MM.1S (cell line): ENCODE measurements around the gene PHF21A.

Experiments used
- DNase-seq: peaks from one replicate; pipeline ENCODE4 v3.0.0-alpha.2; 2015
- H2AFZ ChIP-seq: fragments of 300-600 bp; sonication (generic); 2 replicates; pipeline ENCODE4 v1.6.0; 2016; ENCODE audit warnings: antibody characterized with exemption, low read length
- H3F3A ChIP-seq: fragments of 300-600 bp; sonication (generic); 2 replicates; pipeline ENCODE4 v1.6.1; 2016; ENCODE audit warnings: mild to moderate bottlenecking, antibody characterized with exemption, low read length, moderate library complexity, mixed read lengths; ENCODE audit not compliant: insufficient read depth
- H3K27ac ChIP-seq: fragments of 300-600 bp; sonication (generic); 2 replicates; pipeline ENCODE4 v1.5.1; 2016; ENCODE audit warnings: mild to moderate bottlenecking, low read length
- H3K27me3 ChIP-seq: fragments of 300-600 bp; sonication (generic); replicated peaks from 2 replicates; pipeline ENCODE4 v1.6.0; 2016; ENCODE audit warnings: low read length; ENCODE audit not compliant: insufficient read depth
- H3K36me3 ChIP-seq: fragments of 300-600 bp; sonication (generic); replicated peaks from 2 replicates; pipeline ENCODE4 v1.6.1; 2016; ENCODE audit warnings: mild to moderate bottlenecking, low read length, mixed read lengths; ENCODE audit not compliant: insufficient read depth
- H3K4me1 ChIP-seq: fragments of 300-600 bp; sonication (generic); 2 replicates; pipeline ENCODE4 v1.6.1; 2016; ENCODE audit warnings: low read length, mixed read lengths
- H3K4me2 ChIP-seq: fragments of 300-600 bp; sonication (generic); 2 replicates; pipeline ENCODE4 v1.6.0; 2016; ENCODE audit warnings: low read depth, low read length
- H3K4me3 ChIP-seq: fragments of 300-600 bp; sonication (generic); 2 replicates; pipeline ENCODE4 v1.5.1; 2016; ENCODE audit warnings: low read length, mixed read lengths
- H3K79me2 ChIP-seq: fragments of 300-600 bp; sonication (generic); 2 replicates; pipeline ENCODE4 v1.6.1; 2016; ENCODE audit warnings: mixed run types, low read length, mixed read lengths
- H3K9ac ChIP-seq: fragments of 300-600 bp; sonication (generic); 2 replicates; pipeline ENCODE4 v1.6.1; 2016; ENCODE audit warnings: low read length, mixed read lengths
- H3K9me2 ChIP-seq: fragments of 300-600 bp; sonication (generic); replicated peaks from 2 replicates; pipeline ENCODE4 v1.6.1; 2016; ENCODE audit warnings: mild to moderate bottlenecking, low read length, mixed read lengths; ENCODE audit not compliant: insufficient read depth
- H3K9me3 ChIP-seq: fragments of 300-600 bp; sonication (generic); replicated peaks from 2 replicates; pipeline ENCODE4 v1.6.1; 2016; ENCODE audit warnings: mild to moderate bottlenecking, low read length, mixed read lengths; ENCODE audit not compliant: insufficient read depth
- H4K20me1 ChIP-seq: fragments of 300-600 bp; sonication (generic); 2 replicates; pipeline ENCODE4 v1.6.1; 2016; ENCODE audit warnings: mild to moderate bottlenecking, low read length, moderate library complexity, mixed read lengths; ENCODE audit not compliant: insufficient read depth
- CTCF ChIP-seq: fragments of 300-600 bp; sonication (generic); IDR thresholded peaks from 2 replicates; pipeline ENCODE4 v1.5.1; 2016; ENCODE audit warnings: antibody characterized with exemption, low read length, mixed read lengths
- EZH2 ChIP-seq: fragments of 300-600 bp; sonication (generic); optimal IDR thresholded peaks from 2 replicates; pipeline ENCODE3; 2017; ENCODE audit warnings: low read depth, mild to moderate bottlenecking, antibody characterized with exemption, low read length, mixed read lengths
- EZH2phosphoT487 ChIP-seq: fragments of 300-600 bp; sonication (generic); IDR thresholded peaks from 2 replicates; pipeline ENCODE4 v1.6.1; 2018; ENCODE audit warnings: antibody characterized with exemption, low read length

PHF21A gene

GRCh38 chr11:46010100-46010499 is 111.2 kb downstream of the PHF21A start:
- no peaks in the 10 kb centered on the region for H4K20me1 ChIP-seq
- H3K4me2 ChIP-seq = no peak overlapping the region
- no peaks in the 10 kb centered on the region for H3K79me2 ChIP-seq
- no peaks in the 10 kb centered on the region for H3K36me3 ChIP-seq
- no peaks in the 10 kb centered on the region for H3F3A ChIP-seq
- no peak overlapping the region for H3K9ac ChIP-seq
- TF ChIP-seq EZH2phosphoT487 (no peak), EZH2 (no peak), CTCF (no peak)
- H3K4me1 ChIP-seq = no peaks in the 10 kb centered on the region
- H3K4me3 ChIP-seq = no peak overlapping the region
- H2AFZ ChIP-seq = no peak overlapping the region
- H3K27ac ChIP-seq = no peak overlapping the region
- no peak for DNase-seq
- no peaks in the 10 kb centered on the region for H3K27me3 ChIP-seq
- no peaks in the 10 kb centered on the region for H3K9me2 ChIP-seq
- no peaks in the 10 kb centered on the region for H3K9me3 ChIP-seq

- Histone ChIP-seq H3K79me2 (no peaks in the 10 kb centered on the region), H3K27ac (no peak overlapping the region), H3K9ac (no peak overlapping the region), H3K4me2 (no peak overlapping the region), H3K36me3 (no peaks in the 10 kb centered on the region), H3K9me3 (no peaks in the 10 kb centered on the region), H4K20me1 (no peaks in the 10 kb centered on the region), H3K9me2 (no peaks in the 10 kb centered on the region), H3K27me3 (no peaks in the 10 kb centered on the region), H3F3A (no peaks in the 10 kb centered on the region), H3K4me1 (no peaks in the 10 kb centered on the region), H3K4me3 (no peak overlapping the region), H2AFZ (no peak overlapping the region)
- DNase-seq = no peak
- TF ChIP-seq EZH2phosphoT487 (no peak), CTCF (no peak)
These were observed 111.6 kb downstream of the PHF21A start for GRCh38 chr11:46009647-46010046.

GRCh38 chr11:46006418-46007070 is 114.7 kb downstream of the PHF21A start:
- Histone ChIP-seq H2AFZ (no peak overlapping the region), H3F3A (no peaks in the 10 kb centered on the region), H3K9ac (no peak overlapping the region), H3K4me3 (no peak overlapping the region), H3K9me2 (no peaks in the 10 kb centered on the region), H3K4me2 (no peak overlapping the region), H3K27me3 (no peaks in the 10 kb centered on the region), H3K79me2 (no peaks in the 10 kb centered on the region), H3K4me1 (no peaks in the 10 kb centered on the region), H4K20me1 (no peaks in the 10 kb centered on the region), H3K27ac (no peak overlapping the region), H3K9me3 (no peaks in the 10 kb centered on the region), H3K36me3 (no peaks in the 10 kb centered on the region)
- TF ChIP-seq EZH2phosphoT487 = no peak
- TF ChIP-seq CTCF = peak; percentile 85
- TF ChIP-seq EZH2 = no peak
- DNase-seq = peak; percentile 83
